HCT116 (cell line): Measurements from ENCODE around the gene GNGT1.

Experiments used
- CBX3 ChIP-seq: IDR thresholded peaks from 2 replicates; pipeline ENCODE4 v1.6.1; 2012; ENCODE audit warnings: low read depth
- CEBPB ChIP-seq: IDR thresholded peaks from 2 replicates; pipeline ENCODE4 v1.6.1; 2012; ENCODE audit warnings: low read depth
- CTCF ChIP-seq, 3 experiments: fragments of 200-600 bp in 1 of 3; sonication (generic) in 1 of 3; IDR thresholded peaks in 2 of 3; conservative IDR thresholded peaks in 1 of 3; 2 replicates each; pipeline ENCODE4 v1.5.1; 2012 to 2017; ENCODE audit warnings: low read depth in 2 of 3, low read length in 2 of 3, antibody characterized with exemption in 1 of 3, borderline replicate concordance in 1 of 3, control low read depth in 1 of 3, mild to moderate bottlenecking in 1 of 3, mixed read lengths in 1 of 3, mixed run types in 1 of 3, moderate library complexity in 1 of 3; ENCODE audit not compliant: insufficient read depth in 1 of 3
- EGR1 ChIP-seq: IDR thresholded peaks from 2 replicates; pipeline ENCODE4 v1.6.1; 2012; ENCODE audit warnings: low read depth
- EZH2 ChIP-seq: fragments of 200-600 bp; sonication (generic); IDR thresholded peaks from 2 replicates; pipeline ENCODE4 v1.6.1; 2017; ENCODE audit warnings: antibody characterized with exemption, mixed run types
- JUND ChIP-seq: IDR thresholded peaks from 2 replicates; pipeline ENCODE4 v1.6.1; 2012
- MAX ChIP-seq: IDR thresholded peaks from 2 replicates; pipeline ENCODE4 v1.6.1; 2012
- POLR2A ChIP-seq: IDR thresholded peaks from 2 replicates; pipeline ENCODE4 v1.7.0; 2011; ENCODE audit warnings: borderline replicate concordance; ENCODE audit not compliant: insufficient read depth, insufficient read length; ENCODE audit errors: extremely low read depth
- POLR2AphosphoS5 ChIP-seq: IDR thresholded peaks from 2 replicates; pipeline ENCODE4 v1.6.1; 2011; ENCODE audit warnings: mild to moderate bottlenecking, low read depth, low read length, moderate library complexity
- RAD21 ChIP-seq: IDR thresholded peaks from 2 replicates; pipeline ENCODE4 v1.6.1; 2012; ENCODE audit warnings: low read depth, mild to moderate bottlenecking
- REST ChIP-seq: IDR thresholded peaks from 2 replicates; pipeline ENCODE4 v1.6.1; 2012; ENCODE audit warnings: low read depth
- TCF7L2 ChIP-seq: IDR thresholded peaks from 2 replicates; pipeline ENCODE4 v1.7.0; 2011; ENCODE audit warnings: borderline replicate concordance, inconsistent platforms; ENCODE audit not compliant: insufficient read depth, insufficient read length; ENCODE audit errors: extremely low read depth
- YY1 ChIP-seq: IDR thresholded peaks from 2 replicates; pipeline ENCODE4 v1.6.1; 2011; ENCODE audit warnings: low read length, low read depth, moderate library complexity, mild to moderate bottlenecking; ENCODE audit not compliant: insufficient replicate concordance; ENCODE audit errors: extremely low read depth
- ZBTB33 ChIP-seq: IDR thresholded peaks from 2 replicates; pipeline ENCODE4 v1.6.1; 2011; ENCODE audit warnings: mild to moderate bottlenecking, low read length, moderate library complexity; ENCODE audit not compliant: insufficient replicate concordance; ENCODE audit errors: extremely low read depth

- TF ChIP-seq CTCF (IDR thresholded peaks at IDR 0.05 in 2 of 3, conservative IDR thresholded peaks at IDR 0.05 in 1 of 3; ENCODE audit: borderline replicate concordance in 1 of 3, insufficient read depth in 1 of 3, low read depth in 2 of 3, low read length in 2 of 3), result no peak
- no peak for TF ChIP-seq JUND
- TF ChIP-seq EZH2, result no peak
- no peak for TF ChIP-seq RAD21
- TF ChIP-seq REST, result no peak
- no peak for TF ChIP-seq POLR2AphosphoS5
- TF ChIP-seq POLR2A, result no peak
- TF ChIP-seq MAX, result no peak
- TF ChIP-seq TCF7L2, result no peak
- TF ChIP-seq EGR1, result no peak
- no peak for TF ChIP-seq CBX3
- no peak for TF ChIP-seq CEBPB
- no peak for TF ChIP-seq YY1
- TF ChIP-seq ZBTB33, result no peak
Measured at GRCh38 chr7:93935102-93935501, 28.7 kb downstream of the GNGT1 start.
